HAP-1 (cell line): ENCODE data around the gene MOB3A.
A peak's percentile ranks its signal among the peaks of the same experiment; 100 is the strongest.
"Not testable (repeated sequence)": the region's sequence is repeated elsewhere in the genome, so short reads cannot be mapped to it uniquely, and the experiment has no call there.

Experiments used
- DNase-seq, 2 experiments: peaks; one replicate each; pipeline ENCODE4 v3.0.0-alpha.2; 2016 to 2020; ENCODE audit warnings: low spot score in 2 of 2
- H3K27me3 ChIP-seq: fragments of 250-450 bp; sonication (Bioruptor Pico); 2 replicates; pipeline ENCODE4 v1.5.1; 2020; ENCODE audit warnings: low read depth, mild to moderate bottlenecking, moderate library complexity
- H3K36me3 ChIP-seq: fragments of 250-450 bp; sonication (Bioruptor Pico); replicated peaks from 2 replicates; pipeline ENCODE4 v1.5.1; 2020; ENCODE audit warnings: mild to moderate bottlenecking
- H3K4me1 ChIP-seq: fragments of 250-450 bp; sonication (Bioruptor Pico); 2 replicates; pipeline ENCODE4 v1.5.1; 2020; ENCODE audit warnings: mild to moderate bottlenecking
- H3K4me3 ChIP-seq: fragments of 250-450 bp; sonication (Bioruptor Pico); 2 replicates; pipeline ENCODE4 v1.5.1; 2020; ENCODE audit warnings: mild to moderate bottlenecking, moderate library complexity
- H3K9me3 ChIP-seq: fragments of 250-450 bp; sonication (Bioruptor Pico); 2 replicates; pipeline ENCODE4 v1.5.1; 2020; ENCODE audit warnings: mild to moderate bottlenecking, moderate library complexity
- in situ Hi-C: fragments of 300-500 bp; cut with MboI; formaldehyde crosslinking; loops from 3 replicates; pipeline ENCODE4 v1.14.3; 2020; ENCODE audit warnings: low sequenced_read_pairs, inconsistent platforms, mixed read lengths

Gene MOB3A

GRCh38 chr19:2041433-2041682 is 54.8 kb downstream of the MOB3A start:
- Histone ChIP-seq H3K4me3 (no peak overlapping the region), H3K27me3 (no peaks in the 10 kb centered on the region), H3K9me3 (no peaks in the 10 kb centered on the region), H3K36me3 (peaks cover 45% of the 10 kb centered on the region), H3K4me1 (peaks cover 12% of the 10 kb centered on the region)
- in situ Hi-C loops = no loop called here
- no peak for DNase-seq

- Histone ChIP-seq H3K4me1 (peaks cover 12% of the 10 kb centered on the region), H3K36me3 (peaks cover 40% of the 10 kb centered on the region), H3K9me3 (no peaks in the 10 kb centered on the region), H3K4me3 (no peak overlapping the region), H3K27me3 (no peaks in the 10 kb centered on the region)
- no peak for DNase-seq
- in situ Hi-C loops = no loop called here
These were observed 55.3 kb downstream of the MOB3A start for GRCh38 chr19:2040647-2041432.

GRCh38 chr19:2039959-2040646 is 56.0 kb downstream of the MOB3A start:
- peaks cover 12% of the 10 kb centered on the region for H3K4me1 ChIP-seq
- H3K27me3 ChIP-seq = no peaks in the 10 kb centered on the region
- H3K4me3 ChIP-seq = no peak overlapping the region
- H3K36me3 ChIP-seq = peaks cover 38% of the 10 kb centered on the region
- DNase-seq = no peak
- H3K9me3 ChIP-seq = no peaks in the 10 kb centered on the region
- in situ Hi-C loops = no loop called here

- no peak for DNase-seq
- H3K4me3 ChIP-seq = no peak overlapping the region
- no peaks in the 10 kb centered on the region for H3K27me3 ChIP-seq
- peaks cover 38% of the 10 kb centered on the region for H3K36me3 ChIP-seq
- no peaks in the 10 kb centered on the region for H3K9me3 ChIP-seq
- peaks cover 12% of the 10 kb centered on the region for H3K4me1 ChIP-seq
- in situ Hi-C loops = no loop called here
These were observed 56.8 kb downstream of the MOB3A start for GRCh38 chr19:2039089-2039958.

- Histone ChIP-seq H3K4me3 (no peak overlapping the region), H3K4me1 (peaks cover 12% of the 10 kb centered on the region), H3K9me3 (no peaks in the 10 kb centered on the region), H3K27me3 (no peaks in the 10 kb centered on the region), H3K36me3 (peaks cover 37% of the 10 kb centered on the region)
- in situ Hi-C loops = no loop called here
- DNase-seq = no peak
These were observed 57.6 kb downstream of the MOB3A start for GRCh38 chr19:2038284-2039088.

GRCh38 chr19:2037651-2038255 is 58.4 kb downstream of the MOB3A start:
- H3K36me3 ChIP-seq = peaks cover 30% of the 10 kb centered on the region
- in situ Hi-C loops = no loop called here
- H3K4me1 ChIP-seq = peaks cover 11% of the 10 kb centered on the region
- DNase-seq = no peak
- H3K4me3 ChIP-seq = no peak overlapping the region
- no peaks in the 10 kb centered on the region for H3K9me3 ChIP-seq
- no peaks in the 10 kb centered on the region for H3K27me3 ChIP-seq

GRCh38 chr19:2036424-2036823 is 59.7 kb downstream of the MOB3A start:
- Histone ChIP-seq H3K36me3 (peaks cover 22% of the 10 kb centered on the region), H3K4me1 (peaks cover under 1% of the 10 kb centered on the region; the same call in 1 of the 2 replicates), H3K4me3 (no peak overlapping the region), H3K27me3 (no peaks in the 10 kb centered on the region), H3K9me3 (no peaks in the 10 kb centered on the region)
- in situ Hi-C loops = no loop called here
- DNase-seq = no peak

GRCh38 chr19:2035590-2035991 is 60.5 kb downstream of the MOB3A start:
- no peaks in the 10 kb centered on the region; the same call in 1 of the 2 replicates for H3K4me1 ChIP-seq
- in situ Hi-C loops = no loop called here

GRCh38 chr19:2034729-2035589 is 61.2 kb downstream of the MOB3A start:
- Histone ChIP-seq H3K4me1 (no peaks in the 10 kb centered on the region; the same call in 1 of the 2 replicates), H3K27me3 (no peaks in the 10 kb centered on the region), H3K9me3 (no peaks in the 10 kb centered on the region), H3K4me3 (0 out of 2 replicates have a peak overlapping the region, but pooled peaks have one; percentile 4), H3K36me3 (peaks cover 7% of the 10 kb centered on the region)
- in situ Hi-C loops = no loop called here
- peak; percentile 47 to 92 for DNase-seq

More at GRCh38 chr19:2035590-2035991, 60.5 kb downstream of the MOB3A start:
- Histone ChIP-seq H3K36me3 (peaks cover 13% of the 10 kb centered on the region), H3K4me3 (no peak overlapping the region), H3K9me3 (no peaks in the 10 kb centered on the region), H3K27me3 (no peaks in the 10 kb centered on the region)
- DNase-seq = peak in 1 of 2 experiments; percentile 35

- H3K4me1 ChIP-seq, DNase-seq, H3K27me3 ChIP-seq, in situ Hi-C loops, H3K36me3 ChIP-seq, H3K9me3 ChIP-seq: not testable (repeated sequence)
- 0 out of 2 replicates have a peak overlapping the region, but pooled peaks have one; percentile 4 for H3K4me3 ChIP-seq
These were observed 61.9 kb downstream of the MOB3A start for GRCh38 chr19:2034253-2034652.

GRCh38 chr19:2033825-2034159 is 62.3 kb downstream of the MOB3A start:
- no peaks in the 10 kb centered on the region for H3K9me3 ChIP-seq
- DNase-seq = no peak
- peaks cover 5% of the 10 kb centered on the region for H3K36me3 ChIP-seq
- in situ Hi-C loops = no loop called here
- no peak overlapping the region for H3K4me3 ChIP-seq
- no peaks in the 10 kb centered on the region for H3K27me3 ChIP-seq
- H3K4me1 ChIP-seq = no peaks in the 10 kb centered on the region; the same call in 1 of the 2 replicates

- in situ Hi-C loops = no loop called here
- H3K9me3 ChIP-seq = no peaks in the 10 kb centered on the region
- no peaks in the 10 kb centered on the region for H3K27me3 ChIP-seq
- DNase-seq = no peak
- no peak overlapping the region for H3K4me3 ChIP-seq
- no peaks in the 10 kb centered on the region; the same call in 1 of the 2 replicates for H3K4me1 ChIP-seq
- H3K36me3 ChIP-seq = no peaks in the 10 kb centered on the region; the same call in 1 of the 2 replicates
These were observed 62.9 kb downstream of the MOB3A start for GRCh38 chr19:2033115-2033824.
